Measurements from ENCODE around the gene SPATA12. TPM values are rescaled to one million over a fixed set of nuclear protein-coding genes. Genes with fewer than 3 reads are reported as not detected.
"Not testable (repeated sequence)": the region's sequence is repeated elsewhere in the genome, so short reads cannot be mapped to it uniquely, and the experiment has no call there.

Gene SPATA12
- total RNA-seq, 2 donors from 2014 or later = not detected

- ATAC-seq (peak; percentile 87), DNase-seq (peak; percentile 51)
- intact Hi-C loops (cut with DNase I) = loop anchor here (5.0 to 10.0 kb wide), 2 partner anchors 72 to 84 kb away; no protein-coding TSS in a partner anchor
These were observed 18.4 kb downstream of the SPATA12 start for GRCh38 chr3:57078635-57079473.

GRCh38 chr3:57079474-57079831 is 19.0 kb downstream of the SPATA12 start:
- no peak for DNase-seq
- intact Hi-C loops (cut with DNase I) = loop anchor here (5.0 to 10.0 kb wide), 2 partner anchors 72 to 85 kb away; no protein-coding TSS in a partner anchor

GRCh38 chr3:57080171-57080570 is 19.7 kb downstream of the SPATA12 start:
- intact Hi-C loops (cut with DNase I) = no loop called here
- no peak for ATAC-seq
- DNase-seq = no peak

More at GRCh38 chr3:57079474-57079831, 19.0 kb downstream of the SPATA12 start:
- ATAC-seq = peak in 1 of 2 donors; percentile 14

- intact Hi-C loops (cut with DNase I) = no loop called here
- no peak for ATAC-seq
- no peak for DNase-seq
These were observed 20.7 kb downstream of the SPATA12 start for GRCh38 chr3:57081173-57081572.

GRCh38 chr3:57082481-57082880 is 22.0 kb downstream of the SPATA12 start:
- ATAC-seq (no peak), DNase-seq (no peak)
- intact Hi-C loops (cut with DNase I) = no loop called here

- DNase-seq; intact Hi-C loops (cut with DNase I); ATAC-seq: not testable (repeated sequence)
These were observed 23.0 kb downstream of the SPATA12 start for GRCh38 chr3:57083266-57083995.

GRCh38 chr3:57085211-57085610 is 24.7 kb downstream of the SPATA12 start:
- no peak for ATAC-seq
- DNase-seq = no peak
- intact Hi-C loops (cut with DNase I) = no loop called here

- DNase-seq = no peak
- intact Hi-C loops (cut with DNase I) = no loop called here
These were observed 25.7 kb downstream of the SPATA12 start for GRCh38 chr3:57086201-57086600.

GRCh38 chr3:57087361-57088092 is 27.1 kb downstream of the SPATA12 start:
- intact Hi-C loops (cut with DNase I) = no loop called here
- ATAC-seq (no peak), DNase-seq (no peak)

More at GRCh38 chr3:57086201-57086600, 25.7 kb downstream of the SPATA12 start:
- no peak for ATAC-seq

GRCh38 chr3:57088503-57088902 is 28.0 kb downstream of the SPATA12 start:
- no peak for ATAC-seq
- intact Hi-C loops (cut with DNase I) = no loop called here
- DNase-seq = no peak

GRCh38 chr3:57089043-57089442 is 28.6 kb downstream of the SPATA12 start:
- ATAC-seq (no peak), DNase-seq (no peak)
- intact Hi-C loops (cut with DNase I) = no loop called here

- no peak for DNase-seq
- intact Hi-C loops (cut with DNase I) = no loop called here
- ATAC-seq = peak in 1 of 2 donors; percentile 49
These were observed 31.2 kb downstream of the SPATA12 start for GRCh38 chr3:57091521-57092273.

- DNase-seq (no peak), ATAC-seq (no peak)
- intact Hi-C loops (cut with DNase I) = no loop called here
These were observed 33.0 kb downstream of the SPATA12 start for GRCh38 chr3:57093489-57093888.

GRCh38 chr3:57093971-57094535 is 33.6 kb downstream of the SPATA12 start:
- ATAC-seq (no peak), DNase-seq (no peak)
- intact Hi-C loops (cut with DNase I) = no loop called here

GRCh38 chr3:57094575-57094974 is 34.1 kb downstream of the SPATA12 start:
- no peak for DNase-seq
- intact Hi-C loops (cut with DNase I) = no loop called here
- no peak for ATAC-seq

- ATAC-seq (no peak), DNase-seq (no peak)
- intact Hi-C loops (cut with DNase I) = no loop called here
These were observed 34.9 kb downstream of the SPATA12 start for GRCh38 chr3:57095363-57095762.

- intact Hi-C loops (cut with DNase I) = no loop called here
- ATAC-seq (no peak), DNase-seq (no peak)
These were observed 37.1 kb downstream of the SPATA12 start for GRCh38 chr3:57097536-57097935.

GRCh38 chr3:57098418-57099310 is 38.2 kb downstream of the SPATA12 start:
- DNase-seq (no peak), ATAC-seq (no peak)
- intact Hi-C loops (cut with DNase I) = no loop called here
